Measurements from ENCODE around the gene HAUS8.
"Not testable (repeated sequence)": the region's sequence is repeated elsewhere in the genome, so short reads cannot be mapped to it uniquely, and the experiment has no call there.

The HAUS8 gene

GRCh38 chr19:17108453-17108784 is 33.2 kb upstream of the HAUS8 start:
- DNase-seq (ENCODE audit: low spot score) (no peak), ATAC-seq (ENCODE audit: low read depth) (no peak)
- H3K27ac ChIP-seq (ENCODE audit: poor library complexity, severe bottlenecking) = peak overlapping the region; percentile 79
- no peaks in the 10 kb centered on the region for H3K9me3 ChIP-seq (ENCODE audit: severe bottlenecking)
- no peak overlapping the region for H3K4me3 ChIP-seq (ENCODE audit: severe bottlenecking)
- H3K36me3 ChIP-seq (ENCODE audit: low read depth) = peaks cover 27% of the 10 kb centered on the region
- no peaks in the 10 kb centered on the region for H3K27me3 ChIP-seq (ENCODE audit: insufficient read depth, poor library complexity, severe bottlenecking)
- peaks cover 14% of the 10 kb centered on the region for H3K4me1 ChIP-seq (ENCODE audit: insufficient read depth, poor library complexity, severe bottlenecking)
- TF ChIP-seq CTCF (IDR thresholded peaks at IDR 0.05; ENCODE audit: poor library complexity, severe bottlenecking) = no peak

GRCh38 chr19:17107546-17108452 is 32.5 kb upstream of the HAUS8 start:
- Histone ChIP-seq H3K27ac (ENCODE audit: poor library complexity, severe bottlenecking) (peak overlapping the region; percentile 79), H3K4me1 (ENCODE audit: insufficient read depth, poor library complexity, severe bottlenecking) (peaks cover 14% of the 10 kb centered on the region), H3K9me3 (ENCODE audit: severe bottlenecking) (no peaks in the 10 kb centered on the region), H3K36me3 (ENCODE audit: low read depth) (peaks cover 33% of the 10 kb centered on the region), H3K4me3 (ENCODE audit: severe bottlenecking) (no peak overlapping the region), H3K27me3 (ENCODE audit: insufficient read depth, poor library complexity, severe bottlenecking) (no peaks in the 10 kb centered on the region)
- ATAC-seq (ENCODE audit: low read depth) = peak; percentile 100
- no peak for TF ChIP-seq CTCF (IDR thresholded peaks at IDR 0.05; ENCODE audit: poor library complexity, severe bottlenecking)
- DNase-seq (ENCODE audit: low spot score) = peak; percentile 98

- Histone ChIP-seq H3K4me1 (ENCODE audit: insufficient read depth, poor library complexity, severe bottlenecking) (peaks cover 14% of the 10 kb centered on the region), H3K27ac (ENCODE audit: poor library complexity, severe bottlenecking) (peak overlapping the region; percentile 79), H3K36me3 (ENCODE audit: low read depth) (peaks cover 41% of the 10 kb centered on the region)
- not testable (repeated sequence) for DNase-seq (ENCODE audit: low spot score); H3K4me3 ChIP-seq (ENCODE audit: severe bottlenecking); H3K27me3 ChIP-seq (ENCODE audit: insufficient read depth, poor library complexity, severe bottlenecking); ATAC-seq (ENCODE audit: low read depth); H3K9me3 ChIP-seq (ENCODE audit: severe bottlenecking)
These were observed 31.7 kb upstream of the HAUS8 start for GRCh38 chr19:17106964-17107363.

GRCh38 chr19:17105556-17105955 is 30.3 kb upstream of the HAUS8 start:
- Histone ChIP-seq H3K4me1 (ENCODE audit: insufficient read depth, poor library complexity, severe bottlenecking) (peaks cover 14% of the 10 kb centered on the region), H3K4me3 (ENCODE audit: severe bottlenecking) (no peak overlapping the region), H3K9me3 (ENCODE audit: severe bottlenecking) (no peaks in the 10 kb centered on the region), H3K27ac (ENCODE audit: poor library complexity, severe bottlenecking) (no peak overlapping the region), H3K27me3 (ENCODE audit: insufficient read depth, poor library complexity, severe bottlenecking) (no peaks in the 10 kb centered on the region), H3K36me3 (ENCODE audit: low read depth) (peaks cover 36% of the 10 kb centered on the region)
- DNase-seq (ENCODE audit: low spot score) = no peak
- no peak for TF ChIP-seq CTCF (IDR thresholded peaks at IDR 0.05; ENCODE audit: poor library complexity, severe bottlenecking)
- ATAC-seq (ENCODE audit: low read depth) = no peak

GRCh38 chr19:17104679-17105078 is 29.4 kb upstream of the HAUS8 start:
- TF ChIP-seq CTCF (IDR thresholded peaks at IDR 0.05; ENCODE audit: poor library complexity, severe bottlenecking) = no peak
- H3K27me3 ChIP-seq (ENCODE audit: insufficient read depth, poor library complexity, severe bottlenecking) = no peaks in the 10 kb centered on the region
- DNase-seq (ENCODE audit: low spot score) (no peak), ATAC-seq (ENCODE audit: low read depth) (no peak)
- peaks cover 34% of the 10 kb centered on the region for H3K36me3 ChIP-seq (ENCODE audit: low read depth)
- H3K4me1 ChIP-seq (ENCODE audit: insufficient read depth, poor library complexity, severe bottlenecking) = peaks cover 14% of the 10 kb centered on the region
- H3K9me3 ChIP-seq (ENCODE audit: severe bottlenecking) = no peaks in the 10 kb centered on the region
- no peak overlapping the region for H3K4me3 ChIP-seq (ENCODE audit: severe bottlenecking)
- no peak overlapping the region for H3K27ac ChIP-seq (ENCODE audit: poor library complexity, severe bottlenecking)
